Activated T-cell treated with anti-CD3 and anti-CD28 coated beads for 48 hours (primary cell): ENCODE data around the gene WDSUB1.

Experiments
- DNase-seq: peaks from one replicate; pipeline ENCODE4 v3.0.0-alpha.2; 2020; ENCODE audit warnings: low read depth

The WDSUB1 gene

GRCh38 chr2:159195697-159196096 lies 90.8 kb downstream of the WDSUB1 start:
- DNase-seq = no peak

DNA sequence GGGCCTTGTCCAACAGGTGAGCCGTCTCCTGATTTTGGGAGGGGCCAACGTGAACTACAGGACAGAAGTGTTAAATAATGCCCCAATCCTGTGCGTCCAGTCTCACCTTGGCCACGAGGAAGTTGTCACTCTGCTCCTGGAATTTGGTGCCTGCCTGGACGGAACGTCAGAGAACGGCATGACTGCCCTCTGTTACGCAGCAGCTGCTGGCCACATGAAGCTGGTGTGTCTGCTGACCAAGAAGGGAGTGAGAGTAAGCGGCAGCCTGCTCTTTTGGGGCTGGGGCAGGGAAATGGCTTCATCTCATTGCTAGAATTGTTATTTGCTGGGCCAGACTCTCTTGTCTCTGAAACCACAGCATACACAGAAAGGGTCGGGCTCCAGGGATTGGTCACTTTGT lies 92.3 kb downstream of the WDSUB1 start:
- no peak for DNase-seq

DNA sequence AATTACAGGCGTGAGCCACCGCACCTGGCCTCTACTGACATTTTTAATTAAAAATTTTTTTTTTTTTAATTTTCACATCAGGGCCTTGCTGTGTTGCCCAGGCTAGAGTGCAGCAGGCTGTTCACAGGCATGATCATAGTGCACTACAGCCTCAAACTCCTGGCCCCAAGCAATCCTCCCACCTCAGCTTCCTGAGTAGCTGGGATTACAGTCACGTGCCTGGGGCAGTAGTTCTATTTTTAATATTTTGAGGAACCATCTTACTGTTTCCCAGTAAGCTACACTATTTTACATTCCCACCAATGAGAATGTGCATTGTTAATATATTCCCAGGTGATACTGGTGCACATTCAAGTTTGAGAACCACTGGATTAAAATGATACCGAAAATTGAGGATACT lies 92.7 kb downstream of the WDSUB1 start:
- no peak for DNase-seq

GRCh38 chr2:159192371-159192918 lies 94.1 kb downstream of the WDSUB1 start:
- DNase-seq = no peak

DNA sequence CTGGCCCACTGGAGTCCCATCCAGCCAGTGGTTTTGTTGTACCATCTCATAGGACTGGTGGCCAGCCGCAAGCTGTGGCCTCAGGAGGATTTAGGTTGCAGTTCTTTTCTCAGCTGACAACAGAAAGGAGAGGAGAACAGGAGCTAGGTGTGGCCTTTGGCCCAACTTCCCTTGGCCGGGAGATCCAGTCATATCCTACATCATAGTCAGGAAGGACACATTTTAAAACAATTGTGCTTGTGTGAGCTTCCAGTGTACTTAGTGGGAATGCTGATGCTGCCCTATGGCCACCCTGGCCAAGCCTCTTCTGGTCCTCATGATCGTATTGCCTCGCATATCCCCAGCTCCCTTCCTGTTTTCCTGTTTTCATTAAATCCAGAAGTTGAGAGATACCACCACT lies 98.1 kb downstream of the WDSUB1 start:
- no peak for DNase-seq

GRCh38 chr2:159187106-159187505 lies 99.4 kb downstream of the WDSUB1 start:
- no peak for DNase-seq

- DNase-seq = no peak
These were observed 100.0 kb downstream of the WDSUB1 start for GRCh38 chr2:159186462-159186861.
